PC-3 (cell line): Measurements from ENCODE around the gene EIF4E1B. TPM values are rescaled to one million over a fixed set of nuclear protein-coding genes. Genes with fewer than 3 reads are reported as not detected.

Experiments
- ATAC-seq: fragments of 200-7000 bp; cut with Tn5 transposase; 2 replicates; pipeline ENCODE4 v1.9.1; 2020; ENCODE audit warnings: mild to moderate bottlenecking, moderate library complexity
- BruUV-seq: library from RNA; stranded (reverse); fragments of 400-500 nt; replicated peaks from 2 replicates; lab custom pipeline; 2021; lab: Mats Ljungman, UMichigan
- CTCF ChIA-PET: fragments of 300-600 bp; sonication (Branson Sonifier 250); formaldehyde crosslinking; loops from one replicate; lab custom pipeline; 2022; ENCODE audit warnings: antibody characterized with exemption; lab: Charles Lee
- POLR2A ChIA-PET: fragments of 300-600 bp; sonication (Branson Sonifier 250); formaldehyde crosslinking; loops from one replicate; lab custom pipeline; 2022; ENCODE audit warnings: antibody characterized with exemption; ENCODE audit not compliant: unreplicated experiment; lab: Charles Lee
- DNase-seq: peaks from one replicate; pipeline ENCODE4 v3.0.0-alpha.2; 2015
- H2AFZ ChIP-seq: fragments of 300-600 bp; sonication (generic); 2 replicates; pipeline ENCODE4 v1.6.0; 2016; ENCODE audit warnings: antibody characterized with exemption, low read length
- H3F3A ChIP-seq: fragments of 300-600 bp; sonication (generic); one replicate; pipeline ENCODE4 v1.6.0; 2017; ENCODE audit warnings: antibody characterized with exemption, low read length, control low read depth, mild to moderate bottlenecking; ENCODE audit not compliant: unreplicated experiment
- H3K27ac ChIP-seq: fragments of 300-600 bp; sonication (generic); 2 replicates; pipeline ENCODE4 v1.5.1; 2016; ENCODE audit warnings: mild to moderate bottlenecking, low read length
- H3K27me3 ChIP-seq: fragments of 300-600 bp; sonication (generic); 2 replicates; pipeline ENCODE4 v1.6.1; 2016; ENCODE audit warnings: low read length, mixed read lengths
- H3K36me3 ChIP-seq: fragments of 300-600 bp; sonication (generic); 2 replicates; pipeline ENCODE4 v1.6.1; 2016; ENCODE audit warnings: low read depth, mixed run types, low read length, mixed read lengths
- H3K4me1 ChIP-seq: fragments of 300-600 bp; sonication (generic); 2 replicates; pipeline ENCODE4 v1.5.1; 2016; ENCODE audit warnings: low read length; ENCODE audit not compliant: insufficient read depth
- H3K4me2 ChIP-seq: fragments of 300-600 bp; sonication (generic); 2 replicates; pipeline ENCODE4 v1.6.0; 2016; ENCODE audit warnings: low read length
- H3K4me3 ChIP-seq: fragments of 300-600 bp; sonication (generic); 2 replicates; pipeline ENCODE4 v1.5.1; 2016; ENCODE audit warnings: mild to moderate bottlenecking, low read length, mixed read lengths
- H3K79me2 ChIP-seq: fragments of 300-600 bp; sonication (generic); 2 replicates; pipeline ENCODE4 v1.6.1; 2017; ENCODE audit warnings: low read length, mixed read lengths
- H3K9ac ChIP-seq: fragments of 300-600 bp; sonication (generic); 2 replicates; pipeline ENCODE4 v1.6.0; 2016; ENCODE audit warnings: mild to moderate bottlenecking, low read length
- H3K9me2 ChIP-seq: fragments of 300-600 bp; sonication (generic); replicated peaks from 2 replicates; pipeline ENCODE4 v1.6.1; 2016; ENCODE audit warnings: mixed run types, low read length, mixed read lengths
- H3K9me3 ChIP-seq: fragments of 300-600 bp; sonication (generic); 2 replicates; pipeline ENCODE4 v1.6.1; 2016; ENCODE audit warnings: low read length, mixed read lengths
- H4K20me1 ChIP-seq: fragments of 300-600 bp; sonication (generic); 2 replicates; pipeline ENCODE4 v1.6.1; 2016; ENCODE audit warnings: low read length, mixed read lengths
- EZH2 ChIP-seq: fragments of 300-600 bp; sonication (generic); IDR thresholded peaks from one replicate; pipeline ENCODE4 v1.6.1; 2017; ENCODE audit warnings: antibody characterized with exemption, mild to moderate bottlenecking, low read length; ENCODE audit not compliant: unreplicated experiment
- EZH2phosphoT487 ChIP-seq: fragments of 300-600 bp; sonication (generic); IDR thresholded peaks from 2 replicates; pipeline ENCODE4 v1.6.1; 2018; ENCODE audit warnings: mild to moderate bottlenecking, antibody characterized with exemption, low read length, borderline replicate concordance
- intact Hi-C: fragments of 100-400 bp; cut with micrococcal nuclease; formaldehyde crosslinking; loops from 2 replicates; pipeline ENCODE4 v1.9.0; 2023
- total RNA-seq: library from RNA; depleted of rRNA; stranded (reverse); fragments of >200 nt; gene quantifications from 2 replicates; pipeline ENCODE4 v1.2.3, GENCODE V29; 2014
- TF ChIP-seq, protein P1 (sequence below): fragments of 300-600 bp; sonication (generic); conservative IDR thresholded peaks from 2 replicates; pipeline ENCODE4 v1.5.1; 2017; ENCODE audit warnings: antibody characterized with exemption, low read depth, mild to moderate bottlenecking, low read length

Gene EIF4E1B
- total RNA-seq, 1 experiment from 2014 or later, result not detected

- H2AFZ ChIP-seq, result no peak overlapping the region
- no peak overlapping the region for H3K4me2 ChIP-seq
- no peaks in the 10 kb centered on the region for H3K79me2 ChIP-seq
- DNase-seq, result no peak
- no peaks in the 10 kb centered on the region for H3K9me3 ChIP-seq
- no peak overlapping the region for H3K9ac ChIP-seq
- intact Hi-C loops, result no loop called here
- POLR2A ChIA-PET, result no interaction called here
- H3F3A ChIP-seq, result no peaks in the 10 kb centered on the region
- BruUV-seq, result no TSS peak
- H3K4me3 ChIP-seq, result no peak overlapping the region
- no peaks in the 10 kb centered on the region for H3K36me3 ChIP-seq
- H3K27ac ChIP-seq, result no peak overlapping the region
- no peaks in the 10 kb centered on the region for H3K27me3 ChIP-seq
- H3K4me1 ChIP-seq, result no peaks in the 10 kb centered on the region
- TF ChIP-seq EZH2 (no peak), EZH2phosphoT487 (no peak)
- TF ChIP-seq, protein P1, sequence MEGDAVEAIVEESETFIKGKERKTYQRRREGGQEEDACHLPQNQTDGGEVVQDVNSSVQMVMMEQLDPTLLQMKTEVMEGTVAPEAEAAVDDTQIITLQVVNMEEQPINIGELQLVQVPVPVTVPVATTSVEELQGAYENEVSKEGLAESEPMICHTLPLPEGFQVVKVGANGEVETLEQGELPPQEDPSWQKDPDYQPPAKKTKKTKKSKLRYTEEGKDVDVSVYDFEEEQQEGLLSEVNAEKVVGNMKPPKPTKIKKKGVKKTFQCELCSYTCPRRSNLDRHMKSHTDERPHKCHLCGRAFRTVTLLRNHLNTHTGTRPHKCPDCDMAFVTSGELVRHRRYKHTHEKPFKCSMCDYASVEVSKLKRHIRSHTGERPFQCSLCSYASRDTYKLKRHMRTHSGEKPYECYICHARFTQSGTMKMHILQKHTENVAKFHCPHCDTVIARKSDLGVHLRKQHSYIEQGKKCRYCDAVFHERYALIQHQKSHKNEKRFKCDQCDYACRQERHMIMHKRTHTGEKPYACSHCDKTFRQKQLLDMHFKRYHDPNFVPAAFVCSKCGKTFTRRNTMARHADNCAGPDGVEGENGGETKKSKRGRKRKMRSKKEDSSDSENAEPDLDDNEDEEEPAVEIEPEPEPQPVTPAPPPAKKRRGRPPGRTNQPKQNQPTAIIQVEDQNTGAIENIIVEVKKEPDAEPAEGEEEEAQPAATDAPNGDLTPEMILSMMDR, result no peak
- no peaks in the 10 kb centered on the region for H3K9me2 ChIP-seq
- CTCF ChIA-PET, result no interaction called here
- 0 out of 2 replicates have a peak, but pooled peaks cover 4% of the 10 kb centered on the region for H4K20me1 ChIP-seq
- ATAC-seq, result no peak
Measured at GRCh38 chr5:176603091-176603490, 27.4 kb upstream of the EIF4E1B start.

DNA sequence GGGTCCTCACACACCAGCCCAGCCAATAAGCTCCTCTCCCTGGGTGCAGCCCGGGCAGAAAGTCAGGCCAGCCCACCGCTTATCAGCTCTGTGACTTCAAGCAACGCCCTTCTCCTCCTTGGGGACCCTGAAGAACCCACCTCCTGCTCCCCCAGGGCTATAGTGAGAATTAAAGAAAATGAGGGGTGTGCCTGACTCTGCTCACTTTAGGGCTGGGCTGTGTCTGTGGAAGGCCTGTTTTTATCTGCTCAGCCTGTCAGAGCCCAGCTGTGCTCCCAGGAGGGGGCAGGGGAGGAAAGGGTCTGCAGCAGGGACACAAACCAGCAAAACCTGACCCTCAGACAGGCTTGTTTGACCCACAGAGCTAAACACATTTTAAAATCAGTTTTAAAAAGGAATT lies 24.4 kb upstream of the EIF4E1B start:
- Histone ChIP-seq H3K4me1 (peaks cover 5% of the 10 kb centered on the region), H3K36me3 (no peaks in the 10 kb centered on the region), H3F3A (no peaks in the 10 kb centered on the region), H3K9me3 (no peaks in the 10 kb centered on the region), H3K79me2 (0 out of 2 replicates have a peak, but pooled peaks cover 6% of the 10 kb centered on the region), H3K27ac (no peak overlapping the region), H4K20me1 (peaks cover 11% of the 10 kb centered on the region), H3K9ac (no peak overlapping the region), H3K9me2 (no peaks in the 10 kb centered on the region), H3K27me3 (no peaks in the 10 kb centered on the region), H3K4me2 (no peak overlapping the region), H3K4me3 (no peak overlapping the region), H2AFZ (no peak overlapping the region)
- ATAC-seq, result no peak
- no peak for TF ChIP-seq EZH2
- TF ChIP-seq, protein P1, result peak; percentile 35
- no peak for TF ChIP-seq EZH2phosphoT487
- DNase-seq, result no peak
- intact Hi-C loops, result no loop called here
- no TSS peak for BruUV-seq
- ChIA-PET POLR2A (no interaction called here), CTCF (no interaction called here)

DNA sequence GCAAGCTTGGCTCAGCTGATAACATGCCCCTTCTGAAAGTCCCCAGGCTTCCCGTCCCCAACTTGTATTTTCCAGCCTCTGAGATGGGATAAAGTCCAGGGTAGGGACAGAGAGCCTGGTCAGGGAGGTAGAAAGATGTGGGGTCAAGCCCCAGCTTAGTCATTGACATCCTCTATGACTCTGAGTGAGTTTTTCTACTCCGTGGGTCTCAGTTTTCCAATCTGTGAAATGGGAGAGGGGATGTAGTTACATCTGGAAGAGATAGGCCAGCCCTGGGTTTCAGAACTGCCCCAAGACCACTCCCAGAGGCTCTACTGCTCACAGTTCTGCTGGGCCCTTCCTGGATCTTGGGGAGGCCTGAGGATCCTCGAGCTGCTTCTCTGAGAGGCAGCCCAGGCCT lies 23.6 kb upstream of the EIF4E1B start:
- no TSS peak for BruUV-seq
- ChIA-PET POLR2A (no interaction called here), CTCF (no interaction called here)
- Histone ChIP-seq H3K79me2 (0 out of 2 replicates have a peak, but pooled peaks cover 6% of the 10 kb centered on the region), H3K4me3 (no peak overlapping the region), H3K9ac (no peak overlapping the region), H3K36me3 (no peaks in the 10 kb centered on the region), H4K20me1 (peaks cover 11% of the 10 kb centered on the region), H3K27me3 (no peaks in the 10 kb centered on the region), H3K27ac (no peak overlapping the region), H3F3A (no peaks in the 10 kb centered on the region), H3K9me2 (no peaks in the 10 kb centered on the region), H3K9me3 (no peaks in the 10 kb centered on the region), H2AFZ (no peak overlapping the region), H3K4me2 (no peak overlapping the region), H3K4me1 (peaks cover 5% of the 10 kb centered on the region)
- intact Hi-C loops, result no loop called here
- ATAC-seq (no peak), DNase-seq (no peak)
- TF ChIP-seq EZH2phosphoT487 (no peak), EZH2 (no peak)
- TF ChIP-seq, protein P1, result no peak
